ENCODE data around the gene MINAR2.

The MINAR2 gene

GRCh38 chr5:129748913-129749880, 1.3 kb downstream of the MINAR2 start:
- no peak for TF ChIP-seq CTCF (IDR thresholded peaks at IDR 0.05; ENCODE audit: low read depth, low read length, missing control alignments)
- no peak overlapping the region for H3K4me3 ChIP-seq (ENCODE audit: low read depth, low read length)
- in situ Hi-C loops (cut with HindIII; ENCODE audit: low sequenced_read_pairs), result no loop called here

GRCh38 chr5:129760636-129761325, 12.9 kb downstream of the MINAR2 start:
- no peak for TF ChIP-seq CTCF (IDR thresholded peaks at IDR 0.05; ENCODE audit: low read depth, low read length, missing control alignments)
- H3K4me3 ChIP-seq (ENCODE audit: low read depth, low read length), result no peak overlapping the region
- DNase-seq (ENCODE audit: low read depth), result no peak
- in situ Hi-C loops (cut with HindIII; ENCODE audit: low sequenced_read_pairs), result no loop called here

More at GRCh38 chr5:129748913-129749880, 1.3 kb downstream of the MINAR2 start:
- no peak for DNase-seq (ENCODE audit: low read depth)

- H3K4me3 ChIP-seq (ENCODE audit: low read depth, low read length), result no peak overlapping the region
- TF ChIP-seq CTCF (IDR thresholded peaks at IDR 0.05; ENCODE audit: low read depth, low read length, missing control alignments), result no peak
- no peak for DNase-seq (ENCODE audit: low read depth)
- in situ Hi-C loops (cut with HindIII; ENCODE audit: low sequenced_read_pairs), result no loop called here
Measured at GRCh38 chr5:129763651-129764050, 15.8 kb downstream of the MINAR2 start.

GRCh38 chr5:129766798-129767197, 18.9 kb downstream of the MINAR2 start:
- in situ Hi-C loops (cut with HindIII; ENCODE audit: low sequenced_read_pairs), result no loop called here
- H3K4me3 ChIP-seq (ENCODE audit: low read depth, low read length), result no peak overlapping the region
- no peak for TF ChIP-seq CTCF (IDR thresholded peaks at IDR 0.05; ENCODE audit: low read depth, low read length, missing control alignments)
- DNase-seq (ENCODE audit: low read depth), result no peak

- TF ChIP-seq CTCF (IDR thresholded peaks at IDR 0.05; ENCODE audit: low read depth, low read length, missing control alignments), result peak; percentile 99
- in situ Hi-C loops (cut with HindIII; ENCODE audit: low sequenced_read_pairs), result no loop called here
- H3K4me3 ChIP-seq (ENCODE audit: low read depth, low read length), result no peak overlapping the region
- DNase-seq (ENCODE audit: low read depth), result peak; percentile 90
Measured at GRCh38 chr5:129767927-129768380, 20.1 kb downstream of the MINAR2 start.

- no peak for DNase-seq (ENCODE audit: low read depth)
- in situ Hi-C loops (cut with HindIII; ENCODE audit: low sequenced_read_pairs), result no loop called here
- H3K4me3 ChIP-seq (ENCODE audit: low read depth, low read length), result no peak overlapping the region
- no peak for TF ChIP-seq CTCF (IDR thresholded peaks at IDR 0.05; ENCODE audit: low read depth, low read length, missing control alignments)
Measured at GRCh38 chr5:129768735-129769134, 20.8 kb downstream of the MINAR2 start.

Measured in astrocyte of the cerebellum (primary cell).